Vagina (tissue), 2 donors: ENCODE data around the gene PHLDA2.

Experiments used
- POLR2AphosphoS5 ChIP-seq, 2 donors: sonication (generic); formaldehyde crosslinking; IDR thresholded peaks; one replicate each; pipeline ENCODE4 v1.9.0; 2017; ENCODE audit warnings: antibody characterized with exemption in 2 of 2, mild to moderate bottlenecking in 2 of 2, low read depth in 1 of 2; ENCODE audit not compliant: insufficient read depth in 1 of 2
- TF ChIP-seq, protein P1 (sequence below), 3 experiments: fragments of 450-650 bp in 2 of 3; fragments of 200-600 bp in 1 of 3; sonication (generic) in 1 of 3; IDR thresholded peaks; one replicate each; pipeline ENCODE4 v1.5.1; 2017 to 2019; ENCODE audit warnings: antibody characterized with exemption in 3 of 3, mild to moderate bottlenecking in 2 of 3, moderate library complexity in 2 of 3

DNA sequence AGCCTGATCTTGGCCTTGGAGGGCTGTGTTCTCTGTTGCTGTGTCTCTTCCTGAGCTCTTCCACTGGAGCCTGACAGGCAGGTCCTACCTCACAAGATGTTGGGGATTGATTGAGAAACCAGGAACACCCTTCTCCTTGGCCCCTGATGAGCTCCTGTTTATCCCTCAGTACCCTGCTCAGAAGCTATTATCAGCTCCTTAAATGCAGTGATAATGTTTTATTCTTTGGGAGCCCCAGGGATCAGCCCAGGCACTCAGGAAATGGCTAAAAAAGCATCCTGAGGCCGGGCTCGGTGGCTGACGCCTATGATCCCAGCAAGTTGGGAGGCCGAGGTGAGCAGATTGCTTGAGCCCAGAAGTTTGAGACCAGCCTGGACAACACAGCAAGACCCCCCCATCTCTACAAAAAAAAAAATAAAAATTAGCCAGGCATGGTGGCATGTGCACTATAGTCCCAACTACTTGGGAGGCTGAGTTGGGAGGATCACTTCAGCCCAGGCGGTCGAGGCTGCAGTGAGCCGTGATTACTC lies 4.9 kb upstream of the PHLDA2 start:
- TF ChIP-seq, protein P1, sequence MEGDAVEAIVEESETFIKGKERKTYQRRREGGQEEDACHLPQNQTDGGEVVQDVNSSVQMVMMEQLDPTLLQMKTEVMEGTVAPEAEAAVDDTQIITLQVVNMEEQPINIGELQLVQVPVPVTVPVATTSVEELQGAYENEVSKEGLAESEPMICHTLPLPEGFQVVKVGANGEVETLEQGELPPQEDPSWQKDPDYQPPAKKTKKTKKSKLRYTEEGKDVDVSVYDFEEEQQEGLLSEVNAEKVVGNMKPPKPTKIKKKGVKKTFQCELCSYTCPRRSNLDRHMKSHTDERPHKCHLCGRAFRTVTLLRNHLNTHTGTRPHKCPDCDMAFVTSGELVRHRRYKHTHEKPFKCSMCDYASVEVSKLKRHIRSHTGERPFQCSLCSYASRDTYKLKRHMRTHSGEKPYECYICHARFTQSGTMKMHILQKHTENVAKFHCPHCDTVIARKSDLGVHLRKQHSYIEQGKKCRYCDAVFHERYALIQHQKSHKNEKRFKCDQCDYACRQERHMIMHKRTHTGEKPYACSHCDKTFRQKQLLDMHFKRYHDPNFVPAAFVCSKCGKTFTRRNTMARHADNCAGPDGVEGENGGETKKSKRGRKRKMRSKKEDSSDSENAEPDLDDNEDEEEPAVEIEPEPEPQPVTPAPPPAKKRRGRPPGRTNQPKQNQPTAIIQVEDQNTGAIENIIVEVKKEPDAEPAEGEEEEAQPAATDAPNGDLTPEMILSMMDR (IDR thresholded peaks at IDR 0.05): no peak
- no peak for TF ChIP-seq POLR2AphosphoS5 (IDR thresholded peaks at IDR 0.05; ENCODE audit: insufficient read depth in 1 of 2, low read depth in 1 of 2)
